GM18517 (cell line): ENCODE measurements around the gene ECE1.
"Not testable (repeated sequence)": the region's sequence is repeated elsewhere in the genome, so short reads cannot be mapped to it uniquely, and the experiment has no call there.

Experiments
- ATAC-seq: cut with Tn5 transposase; IDR thresholded peaks from one replicate; pipeline ENCODE4 v1.9.1; 2021; ENCODE audit warnings: mild to moderate bottlenecking, moderate library complexity; ENCODE audit not compliant: unreplicated experiment

ECE1 gene

DNA sequence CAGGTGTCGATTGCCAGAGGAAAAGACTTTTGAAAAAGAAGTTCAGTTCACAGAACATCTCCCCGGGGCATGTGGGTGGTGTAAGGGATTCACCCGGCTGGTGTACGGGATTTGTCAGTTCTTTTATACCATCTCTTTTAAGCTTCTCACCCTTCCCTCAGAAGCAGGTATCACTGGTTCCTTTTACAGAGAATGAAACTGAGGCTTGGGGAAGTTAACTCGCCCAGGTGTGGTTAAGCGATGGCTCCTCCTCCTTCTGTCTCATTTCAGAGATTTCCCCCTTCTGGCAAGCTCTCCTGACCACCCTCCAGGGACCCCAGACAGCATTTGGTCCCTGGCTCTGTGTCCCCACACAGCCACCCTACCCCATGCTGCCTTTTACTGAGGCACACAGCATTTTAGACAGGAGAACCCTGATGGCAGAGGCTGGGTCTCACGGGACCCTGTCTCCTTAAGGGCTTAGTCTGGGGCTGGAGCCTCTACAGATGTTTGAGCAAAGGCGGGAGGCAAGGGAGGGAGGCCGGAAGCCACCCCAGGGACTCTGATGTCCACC lies 2.8 kb upstream of the ECE1 start:
- peak; percentile 34 for ATAC-seq

DNA sequence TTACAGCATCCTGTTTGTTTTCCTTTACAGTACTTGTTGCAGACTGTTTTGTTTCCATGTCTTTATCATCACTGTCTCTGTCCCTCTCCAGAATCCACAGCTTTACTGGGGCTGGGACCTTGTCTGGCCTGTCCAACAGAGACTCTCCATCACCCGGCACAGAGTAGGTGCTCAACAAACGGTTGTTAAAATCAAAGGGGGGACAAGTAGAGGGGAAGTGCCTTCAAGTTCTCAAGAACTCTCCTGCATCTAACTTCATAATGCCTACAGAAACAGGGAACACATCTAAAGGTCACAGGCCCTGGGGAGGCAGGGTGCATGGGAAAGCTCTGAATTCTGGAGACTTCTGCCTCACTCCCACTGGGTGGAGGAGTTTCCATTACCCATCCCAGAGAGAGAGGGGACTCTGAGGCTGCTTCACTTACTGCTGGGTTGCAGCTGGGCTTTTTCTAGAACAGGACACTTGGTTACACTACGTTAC lies 2.3 kb upstream of the ECE1 start:
- no peak for ATAC-seq

DNA sequence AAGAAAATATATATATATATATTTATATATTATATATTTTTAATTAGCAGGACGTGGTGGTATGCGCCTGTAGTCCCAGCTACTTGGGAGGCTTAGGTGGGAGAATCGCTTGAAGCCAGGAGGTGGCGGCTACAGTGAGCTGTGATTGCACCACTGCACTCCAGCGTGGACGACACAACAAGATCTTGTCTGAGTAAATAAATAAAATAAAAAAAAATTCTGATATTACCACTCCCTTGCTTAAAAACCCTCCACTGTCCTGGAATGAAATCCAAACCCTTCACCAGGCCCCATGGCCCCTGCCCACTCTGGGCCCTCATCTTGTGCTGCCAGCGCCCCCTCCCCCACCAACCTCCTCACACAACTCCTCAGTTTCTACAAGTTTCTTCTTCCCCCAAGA lies 1.7 kb upstream of the ECE1 start:
- ATAC-seq, result no peak

DNA sequence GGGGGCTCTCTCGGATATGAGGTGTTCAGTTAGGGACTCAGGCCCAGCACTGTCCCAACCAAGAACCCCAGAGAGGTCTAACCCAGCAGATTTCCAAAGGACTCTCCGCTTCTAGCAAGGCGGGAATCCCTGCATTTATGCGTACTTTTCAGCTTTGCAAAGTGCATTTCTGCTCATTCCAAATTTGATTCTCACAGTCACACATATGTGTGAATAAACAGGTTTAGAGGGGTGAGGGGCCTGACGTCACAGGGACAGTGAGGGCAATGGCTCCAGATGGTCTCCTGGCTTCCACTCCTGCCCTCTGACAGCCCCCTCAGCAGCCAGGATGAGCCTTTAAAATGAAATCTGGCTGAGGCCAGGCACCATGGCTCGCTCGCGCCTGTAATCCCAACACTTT lies 921 bp upstream of the ECE1 start:
- no peak for ATAC-seq

DNA sequence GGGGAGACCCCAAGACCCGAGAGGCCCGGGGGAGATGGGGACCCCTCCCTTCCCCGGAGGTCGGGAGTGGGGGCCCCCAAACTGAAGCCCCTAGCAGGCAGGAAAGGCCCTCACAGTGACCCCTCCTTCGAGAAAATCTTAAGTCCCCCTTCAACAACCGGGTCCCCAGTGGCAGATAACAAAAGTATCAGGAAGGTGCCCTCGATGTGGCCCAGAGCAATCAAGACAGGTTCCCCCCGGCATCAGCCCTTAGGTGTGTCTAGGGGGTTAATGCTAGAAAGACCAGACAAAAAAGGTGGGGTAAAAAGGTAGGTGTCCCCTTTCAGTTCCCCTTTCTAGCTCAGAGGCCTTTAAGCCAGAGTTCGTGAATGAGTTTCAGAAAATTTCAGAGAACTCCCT lies 282 bp upstream of the ECE1 start:
- no peak for ATAC-seq

DNA sequence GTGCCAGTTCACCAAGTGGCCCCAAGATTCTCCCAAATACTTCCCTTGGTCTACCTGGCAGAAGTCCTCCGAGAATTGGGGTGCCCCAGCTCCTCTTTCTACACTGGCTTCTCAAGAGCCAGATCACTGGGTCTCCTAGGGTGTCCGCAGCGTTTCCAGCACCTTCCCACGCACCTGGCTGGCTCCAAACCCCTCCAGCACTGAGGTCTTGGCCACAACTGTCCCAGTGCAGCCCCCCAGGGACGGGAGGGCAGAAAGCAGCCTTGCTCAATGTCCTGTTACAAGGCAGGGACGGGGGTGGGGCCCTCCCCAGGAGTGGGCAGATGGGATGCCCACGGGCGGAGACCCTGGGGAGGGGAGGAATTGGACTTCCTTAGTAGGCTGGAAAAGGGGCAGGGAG lies 1.1 kb downstream of the ECE1 start:
- ATAC-seq, result no peak

DNA sequence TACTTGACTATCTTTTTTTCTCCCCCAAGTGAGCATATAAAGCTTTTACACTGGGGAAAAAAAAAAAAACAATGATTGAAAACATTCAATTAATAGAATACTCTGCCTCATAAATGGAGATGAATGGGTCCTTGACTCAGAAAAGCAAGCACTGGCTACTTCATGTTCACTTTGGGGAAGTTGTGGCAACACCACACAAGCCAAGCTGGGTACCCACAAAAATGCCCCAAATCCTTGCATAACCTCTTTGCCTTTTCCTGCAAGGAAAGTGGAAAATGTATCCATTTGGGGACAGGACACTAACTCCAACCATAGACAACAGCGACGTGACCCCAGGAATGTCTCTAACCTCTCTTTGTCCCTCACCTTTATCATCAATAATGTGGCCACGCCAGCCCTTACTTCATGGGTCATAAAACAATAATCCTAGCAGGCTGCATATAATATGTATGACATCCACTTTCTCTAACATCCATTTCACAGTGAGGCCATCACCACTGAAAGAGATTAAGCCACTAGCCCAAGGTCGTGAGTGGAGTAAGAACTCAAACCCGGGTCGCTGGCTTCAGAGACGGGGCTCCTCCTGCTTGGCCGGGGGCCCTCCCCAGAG lies 2.3 kb downstream of the ECE1 start:
- no peak for ATAC-seq

DNA sequence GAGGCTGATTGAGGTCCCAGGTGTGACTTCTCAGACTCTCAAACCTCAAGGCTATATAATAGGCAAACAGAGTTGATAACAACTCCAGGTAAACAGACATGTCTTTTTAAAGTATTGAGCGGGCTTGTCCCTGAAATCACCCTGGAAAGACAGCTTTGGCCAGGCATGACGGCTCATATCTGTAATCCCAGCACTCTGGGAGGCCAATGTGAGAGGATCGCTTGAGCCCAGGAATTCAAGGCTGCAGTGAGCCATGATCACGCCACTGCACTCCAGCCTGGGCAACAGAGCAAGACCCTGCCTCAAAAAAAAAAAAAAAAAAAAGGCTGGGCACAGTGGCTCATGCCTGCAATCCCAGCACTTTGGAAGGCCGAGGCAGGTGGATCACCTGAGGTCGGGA lies 4.9 kb downstream of the ECE1 start:
- ATAC-seq, result not testable (repeated sequence)

DNA sequence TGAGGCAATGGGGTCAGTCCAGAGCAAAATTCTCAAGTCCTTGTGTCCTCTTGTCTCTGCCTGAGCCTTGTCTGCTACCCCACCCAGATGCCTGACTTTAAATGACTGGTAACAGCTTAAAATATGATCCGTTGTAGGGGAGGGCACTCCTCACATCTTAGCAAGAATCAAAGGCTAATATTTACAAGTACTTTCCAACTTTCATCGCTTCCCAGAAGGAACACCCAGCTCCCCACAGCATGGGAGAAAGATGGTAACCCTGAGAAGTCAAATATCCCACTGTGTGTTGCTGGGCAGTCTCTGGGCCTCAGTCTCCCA lies 5.2 kb downstream of the ECE1 start:
- ATAC-seq, result no peak

DNA sequence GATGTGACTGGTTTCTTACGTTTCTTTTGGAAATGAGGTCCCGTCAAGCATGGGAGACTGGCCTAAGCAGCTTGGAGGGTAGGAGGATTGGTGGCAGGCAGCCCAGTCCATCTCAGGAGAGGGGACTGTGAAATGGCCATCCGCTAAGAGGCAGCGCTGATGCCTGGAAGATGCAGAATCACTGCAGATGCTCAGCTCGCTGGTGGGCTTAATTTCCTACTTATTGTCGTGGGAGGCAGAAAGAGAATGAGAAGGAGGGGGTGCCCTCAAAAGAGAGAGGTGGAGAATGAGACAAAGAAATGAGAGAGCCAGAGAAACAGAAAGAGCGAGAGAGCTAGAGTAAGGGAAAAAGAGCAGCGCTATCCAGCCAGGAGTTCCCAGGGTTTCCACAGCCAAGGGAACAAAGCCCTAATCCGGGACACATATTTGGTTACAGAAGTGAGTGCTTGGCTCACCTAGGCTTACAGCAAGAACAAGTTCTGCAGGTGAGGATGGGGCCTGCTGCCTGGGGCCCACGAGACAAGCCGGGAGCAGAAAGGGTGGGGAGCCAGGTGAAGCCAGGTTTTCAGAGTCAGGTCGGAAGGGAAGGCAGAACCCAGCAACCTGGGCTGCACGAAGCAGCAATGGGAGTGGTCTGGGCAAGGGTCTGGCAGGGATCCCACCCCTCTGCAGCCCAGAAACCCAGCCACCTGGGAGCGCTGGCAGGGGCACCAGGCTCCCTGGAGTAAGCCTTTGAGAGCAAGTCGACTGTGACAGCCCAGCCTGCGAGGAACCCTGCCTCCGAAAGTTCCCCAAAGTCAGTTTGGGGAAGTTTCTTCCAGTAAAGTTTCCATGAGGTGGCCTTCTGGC lies 5.8 kb downstream of the ECE1 start:
- ATAC-seq, result no peak

DNA sequence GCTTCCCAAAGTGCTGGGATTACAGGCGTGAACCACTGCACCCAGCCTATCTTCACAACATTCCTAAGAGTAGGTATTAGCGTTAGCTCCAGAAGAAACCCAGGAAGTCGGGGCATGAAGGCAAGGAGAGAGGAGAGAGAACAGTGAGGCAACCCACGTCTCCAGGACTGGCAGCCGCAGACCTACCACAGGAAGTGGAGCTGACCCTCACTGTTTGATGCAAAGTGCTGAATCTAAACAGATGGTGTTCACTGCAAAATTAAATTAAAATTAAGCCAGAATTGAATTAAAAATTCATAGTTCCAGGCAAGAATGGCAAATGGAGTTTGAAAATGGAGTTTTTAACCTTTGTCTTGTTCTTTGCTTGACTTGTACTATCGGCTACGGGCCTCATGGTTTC lies 6.7 kb downstream of the ECE1 start:
- ATAC-seq, result no peak

DNA sequence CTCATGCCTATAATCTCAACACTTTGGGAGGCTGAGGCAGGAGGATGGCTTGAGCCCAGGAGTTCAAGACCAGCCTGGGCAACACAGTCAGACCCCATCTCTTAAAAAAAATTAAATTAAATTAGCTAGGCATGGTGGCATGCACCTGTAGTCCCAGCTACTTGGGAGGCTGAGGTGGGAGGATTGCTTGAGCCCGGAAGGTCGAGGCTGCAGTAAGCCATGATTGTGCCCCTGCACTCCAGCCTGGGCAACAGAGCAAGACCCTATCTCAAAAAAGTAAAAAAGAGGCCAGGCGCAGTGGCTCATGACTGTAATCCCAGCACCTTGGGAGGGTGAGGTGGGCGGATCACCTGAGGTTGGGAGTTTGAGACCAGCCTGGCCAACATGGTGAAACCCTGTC lies 8.2 kb downstream of the ECE1 start:
- ATAC-seq, result not testable (repeated sequence)

DNA sequence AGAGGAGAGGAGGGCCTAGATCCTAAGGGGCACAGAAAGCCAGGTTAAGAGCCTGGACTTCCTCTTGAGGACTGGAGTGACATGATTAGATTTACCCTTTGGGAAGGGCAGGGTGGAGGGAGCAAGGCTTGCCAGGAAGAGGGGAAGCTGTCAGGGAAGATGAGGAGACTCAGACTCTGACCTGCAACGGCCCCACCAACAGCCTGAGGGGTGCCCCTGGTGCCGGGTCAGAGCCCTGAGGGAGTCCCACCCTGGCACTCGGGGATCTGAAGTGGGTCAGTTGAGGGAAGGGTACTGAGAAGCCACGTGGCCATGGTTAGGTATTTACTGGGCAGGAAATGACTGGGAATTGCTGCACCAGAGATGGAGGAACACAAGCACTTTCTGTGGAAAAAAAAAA lies 9.8 kb downstream of the ECE1 start:
- ATAC-seq, result no peak

DNA sequence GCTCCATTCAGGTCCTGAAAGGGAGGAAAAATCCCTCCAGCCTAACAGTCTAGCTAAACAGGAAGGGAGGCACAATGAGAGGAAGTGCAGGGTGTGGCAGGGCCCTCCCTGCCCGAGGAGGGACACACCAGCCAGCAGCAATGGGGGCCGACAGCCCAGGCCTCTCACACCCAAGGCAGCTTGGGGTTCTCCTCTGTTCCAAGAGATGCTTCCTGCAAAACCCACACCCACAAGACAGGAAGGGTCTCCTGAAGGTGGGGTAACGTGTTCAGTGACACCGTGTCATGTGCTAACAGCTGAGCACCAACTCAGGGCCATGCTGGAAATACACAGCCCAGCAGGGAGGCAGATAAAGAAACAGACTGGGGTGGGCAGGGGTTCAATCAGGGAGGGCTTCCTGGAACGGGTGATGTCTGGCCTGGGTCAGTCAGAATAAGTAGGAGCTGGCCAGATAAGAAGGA lies 10.2 kb downstream of the ECE1 start:
- ATAC-seq, result no peak

DNA sequence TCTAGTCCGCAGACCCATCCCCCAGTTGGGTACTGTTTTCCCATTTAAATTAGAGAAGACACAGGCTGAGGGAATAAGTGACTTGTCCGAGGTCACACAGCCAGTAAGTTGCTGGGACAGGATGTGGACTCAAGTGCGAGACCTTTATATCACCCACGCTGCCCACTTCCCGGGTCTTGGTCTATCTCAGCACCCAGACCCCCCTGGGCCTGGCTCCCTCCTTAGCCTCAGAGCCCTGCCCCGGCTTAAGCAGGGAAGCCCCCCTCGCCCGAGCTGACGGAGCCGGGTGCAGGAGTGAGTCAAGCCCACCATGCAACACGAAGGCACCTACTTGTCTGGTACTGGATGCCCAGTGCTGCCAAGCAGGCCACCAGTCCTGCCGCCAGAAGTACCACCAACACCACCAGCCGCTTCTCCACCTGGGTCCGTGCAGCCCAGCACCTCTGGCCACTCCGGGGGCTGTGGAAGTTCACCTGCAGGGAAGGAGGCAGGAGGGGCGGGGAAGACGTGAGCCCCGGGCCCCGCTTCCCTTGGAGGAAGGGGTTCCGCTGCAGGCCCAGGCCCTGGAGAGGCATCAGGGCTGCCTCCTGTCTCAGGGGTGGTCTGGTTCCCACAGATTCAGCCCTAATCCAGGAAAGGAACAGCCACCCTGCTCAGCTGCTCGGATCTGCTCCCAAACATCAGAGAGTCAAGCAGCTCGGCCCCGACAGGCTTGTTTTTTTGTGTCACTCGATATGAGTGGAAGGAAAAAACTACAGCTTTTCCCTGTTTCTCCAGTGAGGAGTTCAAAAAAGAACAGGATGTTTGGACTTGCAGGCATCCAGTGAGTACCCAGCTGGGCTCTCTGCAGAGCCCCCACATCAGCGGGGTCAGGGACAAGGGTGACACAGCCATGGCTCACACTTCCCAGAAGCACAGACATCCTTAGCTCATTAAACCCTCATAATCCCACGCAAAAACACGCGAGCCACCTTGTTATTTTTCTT lies 11.1 kb downstream of the ECE1 start:
- ATAC-seq, result no peak

DNA sequence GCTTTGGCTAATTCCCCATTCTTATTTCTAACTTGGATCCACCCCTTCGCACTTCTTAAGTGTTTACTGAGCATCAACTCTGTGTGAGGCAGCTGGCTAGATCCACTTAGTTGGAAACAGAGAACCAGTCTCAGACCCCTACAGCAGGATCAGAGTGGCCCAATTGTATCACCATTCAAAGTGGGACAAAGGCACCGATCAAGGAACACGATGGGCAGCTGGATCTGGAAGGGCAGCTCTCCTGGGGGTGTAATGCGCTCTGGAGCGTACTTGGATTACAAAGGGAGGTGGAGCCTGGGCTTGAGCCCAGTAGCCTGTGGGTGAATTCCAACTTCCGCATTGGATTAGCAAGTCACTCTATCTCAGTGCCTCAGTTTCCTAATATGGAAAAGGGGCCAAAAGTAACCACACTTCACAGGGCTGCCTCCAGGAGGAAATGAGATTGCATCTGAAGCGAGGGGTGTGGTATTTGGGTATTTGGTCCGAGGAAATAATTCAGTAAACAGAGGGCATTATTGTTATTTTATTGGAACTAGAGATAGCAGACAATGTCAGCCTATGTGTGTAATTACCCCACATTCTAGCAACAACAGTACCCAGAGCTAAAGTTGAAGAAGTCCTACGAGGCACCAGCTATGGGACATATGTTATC lies 11.9 kb downstream of the ECE1 start:
- ATAC-seq, result no peak

DNA sequence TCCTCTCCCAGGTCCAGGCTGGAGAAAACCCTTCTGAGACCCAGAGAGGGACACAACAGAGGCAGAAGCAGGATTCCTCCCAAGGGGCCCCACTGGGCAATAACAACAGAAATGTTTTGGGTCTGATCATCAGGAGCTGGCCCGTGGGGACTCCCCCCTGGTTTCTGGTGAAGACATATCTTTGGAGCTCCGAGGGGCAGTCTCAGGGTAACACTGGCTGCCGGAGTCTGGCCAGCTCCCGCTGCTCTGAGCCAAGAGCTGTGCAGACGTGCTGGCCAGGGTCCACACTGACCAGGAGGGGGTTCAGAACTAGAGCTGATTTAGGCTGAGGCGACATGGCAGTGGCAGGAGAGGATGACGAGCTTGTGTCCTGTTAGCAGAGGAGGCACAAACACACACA lies 13.1 kb downstream of the ECE1 start:
- ATAC-seq, result no peak

DNA sequence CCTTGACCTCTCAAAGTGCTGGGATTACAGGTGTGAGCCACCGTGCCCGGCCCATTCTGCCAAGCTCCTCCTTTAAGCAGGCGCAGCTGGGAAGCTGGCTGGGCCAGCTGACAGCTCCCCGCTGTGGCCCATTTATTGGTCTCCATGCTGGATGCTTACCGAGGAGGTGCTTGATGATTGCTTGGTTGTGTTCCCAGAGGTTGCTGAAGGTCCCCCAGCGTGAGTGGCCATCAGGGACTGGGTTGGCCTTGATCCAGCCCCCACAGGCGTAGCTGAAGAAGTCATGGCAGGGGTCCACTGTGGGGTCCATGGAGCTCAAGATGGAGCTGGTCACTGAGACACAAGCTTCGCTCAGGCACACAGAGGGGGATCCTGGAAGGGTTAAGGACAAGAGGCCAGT lies 17.7 kb downstream of the ECE1 start:
- no peak for ATAC-seq

DNA sequence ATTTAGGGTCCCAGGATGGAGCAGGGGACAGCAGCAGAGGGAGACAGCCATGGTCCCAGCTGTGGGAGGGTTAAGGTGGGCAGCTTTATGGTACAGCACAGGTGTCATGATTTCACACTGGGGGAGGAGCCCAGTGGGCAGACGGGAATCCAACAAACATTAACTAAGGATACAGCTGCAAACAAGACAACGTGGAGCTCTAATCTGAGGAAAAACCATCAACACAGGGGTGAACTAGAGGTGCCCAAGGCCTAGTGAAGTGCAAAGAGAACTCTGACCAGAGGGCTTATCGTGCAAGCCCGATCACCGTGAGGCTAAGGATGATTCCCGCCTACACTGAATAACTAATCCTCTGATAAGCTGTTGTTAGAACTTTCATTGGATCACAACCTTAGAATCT lies 18.7 kb downstream of the ECE1 start:
- no peak for ATAC-seq

DNA sequence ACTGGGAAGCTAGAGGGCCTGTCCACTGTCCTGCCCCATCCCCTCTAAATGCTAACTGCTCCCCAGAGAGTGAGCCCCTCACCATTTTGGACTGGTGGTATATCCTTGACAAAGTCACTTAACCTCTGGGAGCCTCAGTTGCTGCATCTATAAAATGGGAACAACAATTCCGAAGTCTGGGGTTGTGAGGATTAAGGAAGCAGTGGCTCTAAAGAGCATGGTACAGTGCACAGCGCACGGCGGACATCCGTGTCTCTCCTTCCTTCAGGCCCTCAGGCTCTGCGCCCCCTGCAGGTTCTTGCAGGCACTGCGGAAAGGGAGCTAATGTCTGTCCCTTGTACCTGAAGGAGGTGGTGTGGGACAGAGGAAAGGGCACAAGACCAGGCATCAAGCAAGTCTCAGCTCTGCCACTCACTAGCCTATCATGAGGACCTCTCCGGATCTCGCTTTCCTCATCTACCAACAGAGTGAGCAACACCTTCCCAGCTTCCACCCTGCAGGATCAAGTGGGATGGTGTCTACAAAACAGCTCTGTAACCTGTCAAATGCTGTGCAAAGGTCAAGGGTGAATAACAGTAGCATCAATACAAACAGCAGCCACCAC lies 20.1 kb downstream of the ECE1 start:
- no peak for ATAC-seq
